ENCODE results near the gene ABCF3. TPM values are rescaled to one million over a fixed set of nuclear protein-coding genes. Genes with fewer than 3 reads are reported as not detected.

The ABCF3 gene
- total and polyA plus RNA-seq, 2 of the 13 experiments (the other 11 are each of a cell fraction or from before 2014, with no cell fraction given) = 38.8 to 46.5 TPM

DNA sequence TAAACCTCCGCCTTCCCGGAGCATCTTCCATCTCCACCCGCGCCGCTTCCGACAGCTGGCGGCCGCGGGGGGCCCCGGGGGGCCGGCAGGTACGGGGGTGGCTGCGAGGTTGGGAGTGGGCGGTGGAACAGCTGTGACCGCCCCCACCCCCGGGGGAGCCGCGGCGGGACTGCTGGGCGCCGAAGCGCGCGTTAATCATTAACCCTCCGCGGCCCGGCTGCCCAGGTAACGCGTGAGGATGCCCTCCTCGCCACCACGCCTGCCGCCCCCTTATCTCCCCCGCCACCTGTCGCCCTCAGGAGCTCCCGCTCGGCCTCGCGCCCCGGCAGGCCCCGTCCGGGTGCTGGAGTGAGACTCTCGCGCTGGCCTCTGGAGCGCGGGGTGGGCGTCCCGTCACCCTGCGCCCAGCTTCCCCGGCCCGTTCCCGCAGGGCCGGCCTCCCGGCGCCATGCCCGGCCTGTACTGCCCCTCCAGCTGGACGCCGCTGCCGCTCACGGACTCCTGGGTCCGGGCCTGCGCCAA lies 44.1 kb downstream of the ABCF3 start (continued):
- TF ChIP-seq, protein P1, sequence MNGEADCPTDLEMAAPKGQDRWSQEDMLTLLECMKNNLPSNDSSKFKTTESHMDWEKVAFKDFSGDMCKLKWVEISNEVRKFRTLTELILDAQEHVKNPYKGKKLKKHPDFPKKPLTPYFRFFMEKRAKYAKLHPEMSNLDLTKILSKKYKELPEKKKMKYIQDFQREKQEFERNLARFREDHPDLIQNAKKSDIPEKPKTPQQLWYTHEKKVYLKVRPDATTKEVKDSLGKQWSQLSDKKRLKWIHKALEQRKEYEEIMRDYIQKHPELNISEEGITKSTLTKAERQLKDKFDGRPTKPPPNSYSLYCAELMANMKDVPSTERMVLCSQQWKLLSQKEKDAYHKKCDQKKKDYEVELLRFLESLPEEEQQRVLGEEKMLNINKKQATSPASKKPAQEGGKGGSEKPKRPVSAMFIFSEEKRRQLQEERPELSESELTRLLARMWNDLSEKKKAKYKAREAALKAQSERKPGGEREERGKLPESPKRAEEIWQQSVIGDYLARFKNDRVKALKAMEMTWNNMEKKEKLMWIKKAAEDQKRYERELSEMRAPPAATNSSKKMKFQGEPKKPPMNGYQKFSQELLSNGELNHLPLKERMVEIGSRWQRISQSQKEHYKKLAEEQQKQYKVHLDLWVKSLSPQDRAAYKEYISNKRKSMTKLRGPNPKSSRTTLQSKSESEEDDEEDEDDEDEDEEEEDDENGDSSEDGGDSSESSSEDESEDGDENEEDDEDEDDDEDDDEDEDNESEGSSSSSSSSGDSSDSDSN (CRISPR knock-in tag; IDR thresholded peaks at IDR 0.05) = 0 out of 2 replicates have a peak, but pooled peaks have one; percentile 10
- TF ChIP-seq, protein P2, sequence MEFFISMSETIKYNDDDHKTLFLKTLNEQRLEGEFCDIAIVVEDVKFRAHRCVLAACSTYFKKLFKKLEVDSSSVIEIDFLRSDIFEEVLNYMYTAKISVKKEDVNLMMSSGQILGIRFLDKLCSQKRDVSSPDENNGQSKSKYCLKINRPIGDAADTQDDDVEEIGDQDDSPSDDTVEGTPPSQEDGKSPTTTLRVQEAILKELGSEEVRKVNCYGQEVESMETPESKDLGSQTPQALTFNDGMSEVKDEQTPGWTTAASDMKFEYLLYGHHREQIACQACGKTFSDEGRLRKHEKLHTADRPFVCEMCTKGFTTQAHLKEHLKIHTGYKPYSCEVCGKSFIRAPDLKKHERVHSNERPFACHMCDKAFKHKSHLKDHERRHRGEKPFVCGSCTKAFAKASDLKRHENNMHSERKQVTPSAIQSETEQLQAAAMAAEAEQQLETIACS (CRISPR knock-in tag; IDR thresholded peaks at IDR 0.05) = no peak
- peak; percentile 33; the same call in 1 of the 2 replicates for TF ChIP-seq KDM2A (CRISPR knock-in tag; IDR thresholded peaks at IDR 0.05; ENCODE audit: borderline replicate concordance, low read depth)
- TF ChIP-seq, protein P3, sequence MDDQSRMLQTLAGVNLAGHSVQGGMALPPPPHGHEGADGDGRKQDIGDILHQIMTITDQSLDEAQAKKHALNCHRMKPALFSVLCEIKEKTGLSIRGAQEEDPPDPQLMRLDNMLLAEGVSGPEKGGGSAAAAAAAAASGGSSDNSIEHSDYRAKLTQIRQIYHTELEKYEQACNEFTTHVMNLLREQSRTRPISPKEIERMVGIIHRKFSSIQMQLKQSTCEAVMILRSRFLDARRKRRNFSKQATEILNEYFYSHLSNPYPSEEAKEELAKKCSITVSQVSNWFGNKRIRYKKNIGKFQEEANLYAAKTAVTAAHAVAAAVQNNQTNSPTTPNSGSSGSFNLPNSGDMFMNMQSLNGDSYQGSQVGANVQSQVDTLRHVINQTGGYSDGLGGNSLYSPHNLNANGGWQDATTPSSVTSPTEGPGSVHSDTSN (CRISPR knock-in tag; IDR thresholded peaks at IDR 0.05; ENCODE audit: borderline replicate concordance) = no peak
- TF ChIP-seq, protein P4, sequence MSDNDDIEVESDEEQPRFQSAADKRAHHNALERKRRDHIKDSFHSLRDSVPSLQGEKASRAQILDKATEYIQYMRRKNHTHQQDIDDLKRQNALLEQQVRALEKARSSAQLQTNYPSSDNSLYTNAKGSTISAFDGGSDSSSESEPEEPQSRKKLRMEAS (IDR thresholded peaks at IDR 0.05) = peak; percentile 46; the same call in 1 of the 2 replicates
- TF ChIP-seq ZNF614 (CRISPR knock-in tag; IDR thresholded peaks at IDR 0.05; ENCODE audit: borderline replicate concordance) = no peak
- TF ChIP-seq, protein P5, sequence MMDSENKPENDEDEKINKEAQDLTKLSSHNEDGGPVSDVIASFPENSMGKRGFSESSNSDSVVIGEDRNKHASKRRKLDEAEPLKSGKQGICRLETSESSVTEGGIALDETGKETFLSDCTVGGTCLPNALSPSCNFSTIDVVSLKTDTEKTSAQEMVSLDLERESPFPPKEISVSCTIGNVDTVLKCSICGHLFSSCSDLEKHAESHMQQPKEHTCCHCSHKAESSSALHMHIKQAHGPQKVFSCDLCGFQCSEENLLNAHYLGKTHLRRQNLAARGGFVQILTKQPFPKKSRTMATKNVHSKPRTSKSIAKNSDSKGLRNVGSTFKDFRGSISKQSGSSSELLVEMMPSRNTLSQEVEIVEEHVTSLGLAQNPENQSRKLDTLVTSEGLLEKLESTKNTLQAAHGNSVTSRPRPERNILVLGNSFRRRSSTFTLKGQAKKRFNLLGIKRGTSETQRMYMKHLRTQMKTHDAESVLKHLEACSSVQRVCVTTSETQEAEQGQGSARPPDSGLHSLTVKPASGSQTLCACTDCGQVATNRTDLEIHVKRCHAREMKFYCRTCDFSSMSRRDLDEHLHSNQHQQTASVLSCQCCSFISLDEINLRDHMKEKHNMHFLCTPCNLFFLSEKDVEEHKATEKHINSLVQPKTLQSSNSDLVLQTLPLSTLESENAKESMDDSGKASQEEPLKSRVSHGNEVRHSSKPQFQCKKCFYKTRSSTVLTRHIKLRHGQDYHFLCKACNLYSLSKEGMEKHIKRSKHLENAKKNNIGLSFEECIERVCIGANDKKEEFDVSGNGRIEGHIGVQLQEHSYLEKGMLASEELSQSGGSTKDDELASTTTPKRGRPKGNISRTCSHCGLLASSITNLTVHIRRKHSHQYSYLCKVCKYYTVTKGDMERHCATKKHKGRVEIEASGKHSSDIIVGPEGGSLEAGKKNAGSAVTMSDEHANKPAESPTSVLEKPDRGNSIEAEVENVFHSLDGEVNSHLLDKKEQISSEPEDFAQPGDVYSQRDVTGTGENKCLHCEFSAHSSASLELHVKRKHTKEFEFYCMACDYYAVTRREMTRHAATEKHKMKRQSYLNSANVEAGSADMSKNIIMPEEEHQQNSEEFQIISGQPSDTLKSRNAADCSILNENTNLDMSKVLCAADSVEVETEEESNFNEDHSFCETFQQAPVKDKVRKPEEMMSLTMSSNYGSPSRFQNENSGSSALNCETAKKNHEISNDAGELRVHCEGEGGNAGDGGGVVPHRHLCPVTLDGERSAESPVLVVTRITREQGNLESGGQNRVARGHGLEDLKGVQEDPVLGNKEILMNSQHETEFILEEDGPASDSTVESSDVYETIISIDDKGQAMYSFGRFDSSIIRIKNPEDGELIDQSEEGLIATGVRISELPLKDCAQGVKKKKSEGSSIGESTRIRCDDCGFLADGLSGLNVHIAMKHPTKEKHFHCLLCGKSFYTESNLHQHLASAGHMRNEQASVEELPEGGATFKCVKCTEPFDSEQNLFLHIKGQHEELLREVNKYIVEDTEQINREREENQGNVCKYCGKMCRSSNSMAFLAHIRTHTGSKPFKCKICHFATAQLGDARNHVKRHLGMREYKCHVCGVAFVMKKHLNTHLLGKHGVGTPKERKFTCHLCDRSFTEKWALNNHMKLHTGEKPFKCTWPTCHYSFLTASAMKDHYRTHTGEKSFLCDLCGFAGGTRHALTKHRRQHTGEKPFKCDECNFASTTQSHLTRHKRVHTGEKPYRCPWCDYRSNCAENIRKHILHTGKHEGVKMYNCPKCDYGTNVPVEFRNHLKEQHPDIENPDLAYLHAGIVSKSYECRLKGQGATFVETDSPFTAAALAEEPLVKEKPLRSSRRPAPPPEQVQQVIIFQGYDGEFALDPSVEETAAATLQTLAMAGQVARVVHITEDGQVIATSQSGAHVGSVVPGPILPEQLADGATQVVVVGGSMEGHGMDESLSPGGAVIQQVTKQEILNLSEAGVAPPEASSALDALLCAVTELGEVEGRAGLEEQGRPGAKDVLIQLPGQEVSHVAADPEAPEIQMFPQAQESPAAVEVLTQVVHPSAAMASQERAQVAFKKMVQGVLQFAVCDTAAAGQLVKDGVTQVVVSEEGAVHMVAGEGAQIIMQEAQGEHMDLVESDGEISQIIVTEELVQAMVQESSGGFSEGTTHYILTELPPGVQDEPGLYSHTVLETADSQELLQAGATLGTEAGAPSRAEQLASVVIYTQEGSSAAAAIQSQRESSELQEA (CRISPR knock-in tag; IDR thresholded peaks at IDR 0.05; ENCODE audit: not compliant biosample characterization) = peak; percentile 21
- TF ChIP-seq ZNF446 (CRISPR knock-in tag; IDR thresholded peaks at IDR 0.05) = peak; percentile 85; the same call in 1 of the 2 replicates
- TF ChIP-seq ZNF263 (CRISPR knock-in tag; IDR thresholded peaks at IDR 0.05) = no peak
- TF ChIP-seq, protein P6, sequence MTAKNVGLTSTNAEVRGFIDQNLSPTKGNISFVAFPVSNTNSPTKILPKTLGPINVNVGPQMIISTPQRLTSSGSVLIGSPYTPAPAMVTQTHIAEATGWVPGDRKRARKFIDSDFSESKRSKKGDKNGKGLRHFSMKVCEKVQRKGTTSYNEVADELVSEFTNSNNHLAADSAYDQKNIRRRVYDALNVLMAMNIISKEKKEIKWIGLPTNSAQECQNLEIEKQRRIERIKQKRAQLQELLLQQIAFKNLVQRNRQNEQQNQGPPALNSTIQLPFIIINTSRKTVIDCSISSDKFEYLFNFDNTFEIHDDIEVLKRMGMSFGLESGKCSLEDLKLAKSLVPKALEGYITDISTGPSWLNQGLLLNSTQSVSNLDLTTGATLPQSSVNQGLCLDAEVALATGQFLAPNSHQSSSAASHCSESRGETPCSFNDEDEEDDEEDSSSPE (CRISPR knock-in tag; IDR thresholded peaks at IDR 0.05) = peak; percentile 32
- TF ChIP-seq PHF20 (CRISPR knock-in tag; IDR thresholded peaks at IDR 0.05) = no peak
- TF ChIP-seq REPIN1 (CRISPR knock-in tag; IDR thresholded peaks at IDR 0.05; ENCODE audit: borderline replicate concordance, low read depth) = 0 out of 2 replicates have a peak, but pooled peaks have one; percentile 57
- TF ChIP-seq ZFP36 (IDR thresholded peaks at IDR 0.05; ENCODE audit: borderline replicate concordance, low read depth, low read length, partially characterized antibody) = no peak

All from HepG2 (cell line).